ENCODE results near the gene RASL10A.

The RASL10A gene

GRCh38 chr22:29306835-29307595 lies 8.5 kb downstream of the RASL10A start:
- in situ Hi-C loops (cut with HindIII; ENCODE audit: low sequenced_read_pairs), result no loop called here

GRCh38 chr22:29306175-29306834 lies 9.2 kb downstream of the RASL10A start, which contains the start of gene GAS2L1:
Gene GAS2L1 (plus strand): TSS chr22:29306650. CDS start chr22:29308106, 1,456 bp downstream.
- in situ Hi-C loops (cut with HindIII; ENCODE audit: low sequenced_read_pairs), result no loop called here

- in situ Hi-C loops (cut with HindIII; ENCODE audit: low sequenced_read_pairs), result no loop called here
These were observed 9.7 kb downstream of the RASL10A start for GRCh38 chr22:29305836-29306174.

- in situ Hi-C loops (cut with HindIII; ENCODE audit: low sequenced_read_pairs), result no loop called here
These were observed 12.6 kb downstream of the RASL10A start for GRCh38 chr22:29302681-29303465.

GRCh38 chr22:29302402-29302680 lies 13.2 kb downstream of the RASL10A start:
- in situ Hi-C loops (cut with HindIII; ENCODE audit: low sequenced_read_pairs), result no loop called here

GRCh38 chr22:29301716-29302401 lies 13.6 kb downstream of the RASL10A start:
- in situ Hi-C loops (cut with HindIII; ENCODE audit: low sequenced_read_pairs), result no loop called here

- in situ Hi-C loops (cut with HindIII; ENCODE audit: low sequenced_read_pairs), result no loop called here
These were observed 14.5 kb downstream of the RASL10A start for GRCh38 chr22:29300807-29301601.

GRCh38 chr22:29300467-29300806 lies 15.1 kb downstream of the RASL10A start:
- in situ Hi-C loops (cut with HindIII; ENCODE audit: low sequenced_read_pairs), result no loop called here

- in situ Hi-C loops (cut with HindIII; ENCODE audit: low sequenced_read_pairs), result no loop called here
These were observed 16.2 kb downstream of the RASL10A start for GRCh38 chr22:29299136-29299900.

- in situ Hi-C loops (cut with HindIII; ENCODE audit: low sequenced_read_pairs), result no loop called here
These were observed 16.9 kb downstream of the RASL10A start for GRCh38 chr22:29298641-29299040.

GRCh38 chr22:29292379-29292778 lies 23.1 kb downstream of the RASL10A start:
- in situ Hi-C loops (cut with HindIII; ENCODE audit: low sequenced_read_pairs), result no loop called here

- in situ Hi-C loops (cut with HindIII; ENCODE audit: low sequenced_read_pairs), result no loop called here
These were observed 24.3 kb downstream of the RASL10A start for GRCh38 chr22:29291215-29291614.

- in situ Hi-C loops (cut with HindIII; ENCODE audit: low sequenced_read_pairs), result no loop called here
These were observed 25.4 kb downstream of the RASL10A start for GRCh38 chr22:29290061-29290460.

- in situ Hi-C loops (cut with HindIII; ENCODE audit: low sequenced_read_pairs), result no loop called here
These were observed 26.7 kb downstream of the RASL10A start for GRCh38 chr22:29288837-29289236.

- in situ Hi-C loops (cut with HindIII; ENCODE audit: low sequenced_read_pairs), result no loop called here
These were observed 31.3 kb downstream of the RASL10A start for GRCh38 chr22:29284196-29284595.

GRCh38 chr22:29277927-29278326 lies 37.6 kb downstream of the RASL10A start:
- in situ Hi-C loops (cut with HindIII; ENCODE audit: low sequenced_read_pairs), result loop anchor here (5.0 kb wide), 1 partner anchor 69 kb away; no protein-coding TSS in a partner anchor

GRCh38 chr22:29275819-29276565 lies 39.5 kb downstream of the RASL10A start:
- in situ Hi-C loops (cut with HindIII; ENCODE audit: low sequenced_read_pairs), result loop anchor here (5.0 kb wide), 1 partner anchor 71 kb away; no protein-coding TSS in a partner anchor

GRCh38 chr22:29275167-29275566 lies 40.3 kb downstream of the RASL10A start:
- in situ Hi-C loops (cut with HindIII; ENCODE audit: low sequenced_read_pairs), result loop anchor here (5.0 kb wide), 1 partner anchor 72 kb away; no protein-coding TSS in a partner anchor

GRCh38 chr22:29272624-29273023 lies 42.9 kb downstream of the RASL10A start:
- in situ Hi-C loops (cut with HindIII; ENCODE audit: low sequenced_read_pairs), result no loop called here
